Endothelial cell (in vitro differentiated cells): ENCODE measurements around the gene SYCE3. TPM values are rescaled to one million over a fixed set of nuclear protein-coding genes. Genes with fewer than 3 reads are reported as not detected.
A peak's percentile ranks its signal among the peaks of the same experiment; 100 is the strongest.
"Not testable (repeated sequence)": the region's sequence is repeated elsewhere in the genome, so short reads cannot be mapped to it uniquely, and the experiment has no call there.

Experiments used
- DNase-seq: peaks from one replicate; pipeline ENCODE4 v3.0.0; 2021; ENCODE audit warnings: low spot score
- H3K27ac Mint-ChIP-seq: one replicate; pipeline ENCODE4 v1.8.0; 2021; ENCODE audit warnings: mixed read lengths, inconsistent platforms; ENCODE audit not compliant: unreplicated experiment
- H3K27me3 Mint-ChIP-seq: one replicate; pipeline ENCODE4 v1.8.0; 2021; ENCODE audit warnings: mild to moderate bottlenecking, moderate library complexity, mixed read lengths, inconsistent platforms; ENCODE audit not compliant: unreplicated experiment
- H3K36me3 Mint-ChIP-seq: one replicate; pipeline ENCODE4 v1.8.0; 2021; ENCODE audit warnings: mild to moderate bottlenecking, low read depth, mixed read lengths, inconsistent platforms; ENCODE audit not compliant: unreplicated experiment
- H3K4me1 Mint-ChIP-seq: one replicate; pipeline ENCODE4 v1.8.0; 2021; ENCODE audit warnings: mild to moderate bottlenecking, mixed read lengths, inconsistent platforms; ENCODE audit not compliant: unreplicated experiment
- H3K4me3 Mint-ChIP-seq: one replicate; pipeline ENCODE4 v1.8.0; 2021; ENCODE audit warnings: mild to moderate bottlenecking, mixed read lengths, inconsistent platforms; ENCODE audit not compliant: unreplicated experiment
- H3K9me3 Mint-ChIP-seq: one replicate; pipeline ENCODE4 v1.8.0; 2021; ENCODE audit warnings: mixed read lengths, inconsistent platforms; ENCODE audit not compliant: unreplicated experiment
- CTCF ChIP-seq: fragments of 200-600 bp; sonication (generic); IDR thresholded peaks from one replicate; pipeline ENCODE4 v1.5.0; 2021; ENCODE audit warnings: antibody characterized with exemption; ENCODE audit not compliant: unreplicated experiment
- total RNA-seq: library from RNA; stranded (reverse); fragmentation: NEBNext Ultra II Directional; extraction: Animal tissue kit (Norgen Biotek cat#: 25700); gene quantifications from one replicate; pipeline ENCODE4 v1.2.1, GENCODE V29; 2021; ENCODE audit not compliant: unreplicated experiment

SYCE3 gene
- total RNA-seq, 1 donor from 2014 or later, result not detected

GRCh38 chr22:50537765-50538164, 25.0 kb downstream of the SYCE3 start:
- H3K36me3 Mint-ChIP-seq, result no peaks in the 10 kb centered on the region
- no peaks in the 10 kb centered on the region for H3K9me3 Mint-ChIP-seq
- H3K27ac Mint-ChIP-seq, result peak overlapping the region; percentile 44
- DNase-seq, result no peak
- H3K27me3 Mint-ChIP-seq, result peaks cover 2% of the 10 kb centered on the region
- TF ChIP-seq CTCF, result no peak
- H3K4me3 Mint-ChIP-seq, result no peak overlapping the region
- H3K4me1 Mint-ChIP-seq, result peaks cover 11% of the 10 kb centered on the region

GRCh38 chr22:50536226-50536625, 26.5 kb downstream of the SYCE3 start:
- TF ChIP-seq CTCF, result no peak
- Mint-ChIP-seq H3K27ac (no peak overlapping the region), H3K27me3 (peaks cover 6% of the 10 kb centered on the region), H3K9me3 (no peaks in the 10 kb centered on the region), H3K36me3 (no peaks in the 10 kb centered on the region), H3K4me1 (peaks cover 15% of the 10 kb centered on the region), H3K4me3 (no peak overlapping the region)
- DNase-seq, result no peak

GRCh38 chr22:50535113-50535512, 27.6 kb downstream of the SYCE3 start:
- Mint-ChIP-seq H3K4me1 (peaks cover 15% of the 10 kb centered on the region), H3K9me3 (no peaks in the 10 kb centered on the region), H3K36me3 (no peaks in the 10 kb centered on the region), H3K27ac (no peak overlapping the region), H3K27me3 (peaks cover 8% of the 10 kb centered on the region), H3K4me3 (no peak overlapping the region)
- TF ChIP-seq CTCF, result no peak
- DNase-seq, result no peak

- not testable (repeated sequence) for H3K4me3 Mint-ChIP-seq
Measured at GRCh38 chr22:50533856-50534711, 28.6 kb downstream of the SYCE3 start.

GRCh38 chr22:50532824-50533796, 29.6 kb downstream of the SYCE3 start:
- Mint-ChIP-seq H3K27ac (peak overlapping the region; percentile 66), H3K36me3 (no peaks in the 10 kb centered on the region), H3K4me3 (peak overlapping the region; percentile 77), H3K27me3 (peaks cover 20% of the 10 kb centered on the region), H3K4me1 (peaks cover 12% of the 10 kb centered on the region), H3K9me3 (no peaks in the 10 kb centered on the region)
- no peak for DNase-seq
- no peak for TF ChIP-seq CTCF

More at GRCh38 chr22:50533856-50534711, 28.6 kb downstream of the SYCE3 start:
- H3K4me1 Mint-ChIP-seq, result peaks cover 15% of the 10 kb centered on the region
- not testable (repeated sequence) for H3K9me3 Mint-ChIP-seq, H3K27ac Mint-ChIP-seq, H3K36me3 Mint-ChIP-seq, DNase-seq
- H3K27me3 Mint-ChIP-seq, result peaks cover 11% of the 10 kb centered on the region
